ENCODE results near the gene INAFM1.
"Not testable (repeated sequence)": the region's sequence is repeated elsewhere in the genome, so short reads cannot be mapped to it uniquely, and the experiment has no call there.

INAFM1 gene

GRCh38 chr19:47240996-47241918 lies 33.4 kb upstream of the INAFM1 start:
- peak; percentile 82 for DNase-seq (ENCODE audit: low read depth)

DNA sequence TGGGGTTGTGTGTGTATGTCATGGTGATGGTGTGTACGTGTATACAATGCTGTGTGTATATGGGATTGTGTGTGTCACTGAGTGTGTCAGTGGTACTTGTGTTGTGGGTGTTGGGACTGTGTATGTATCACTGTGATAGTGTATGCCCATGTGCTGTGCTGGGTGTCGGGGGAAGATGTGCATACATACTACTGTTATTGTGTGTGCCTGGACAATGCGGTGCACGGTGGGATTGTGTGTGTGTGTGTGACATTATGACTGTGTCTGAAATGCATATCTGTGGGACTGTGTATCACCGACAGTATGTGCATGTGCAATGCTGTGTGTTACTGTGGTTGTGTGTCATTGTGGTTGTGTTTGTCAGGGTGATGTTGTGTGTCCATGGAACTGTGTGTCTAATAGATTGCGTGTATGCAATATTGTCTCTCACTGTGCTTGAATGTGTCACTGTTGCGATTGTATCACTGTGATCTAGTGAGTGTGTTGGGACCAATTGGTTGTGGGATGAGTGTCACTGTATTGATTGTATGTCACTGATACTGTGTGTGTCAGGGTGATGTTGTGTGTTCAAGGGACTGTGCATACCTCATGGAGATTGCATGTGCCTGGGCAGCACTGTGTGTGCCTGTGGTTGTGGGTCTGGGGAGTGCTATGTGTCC lies 32.6 kb upstream of the INAFM1 start:
- no peak for DNase-seq (ENCODE audit: low read depth)

- no peak for DNase-seq (ENCODE audit: low read depth)
Measured at GRCh38 chr19:47243364-47243775, 31.3 kb upstream of the INAFM1 start.

- peak; percentile 88 for DNase-seq (ENCODE audit: low read depth)
Measured at GRCh38 chr19:47243776-47244547, 30.7 kb upstream of the INAFM1 start.

GRCh38 chr19:47247308-47247990 lies 27.2 kb upstream of the INAFM1 start:
- DNase-seq (ENCODE audit: low read depth) = peak; percentile 75

DNA sequence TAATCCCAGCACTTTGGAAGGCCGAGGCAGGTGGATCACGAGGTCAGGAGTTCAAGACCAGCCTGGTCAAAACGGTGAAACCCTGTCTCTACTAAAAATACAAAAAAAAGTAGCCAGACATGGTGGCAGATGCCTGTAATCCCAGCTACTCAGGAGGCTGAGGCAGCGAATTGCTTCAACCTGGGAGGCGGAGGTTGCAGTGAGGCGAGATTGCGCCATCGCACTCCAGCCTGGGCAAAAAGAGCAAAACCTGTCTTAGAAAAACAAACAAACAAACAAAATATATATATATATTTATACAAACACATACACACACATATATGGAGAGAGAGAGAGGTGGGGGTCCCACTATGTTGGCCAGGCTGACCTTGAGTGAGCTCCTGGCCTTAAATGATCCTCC lies 21.7 kb upstream of the INAFM1 start:
- DNase-seq (ENCODE audit: low read depth) = not testable (repeated sequence)

DNA sequence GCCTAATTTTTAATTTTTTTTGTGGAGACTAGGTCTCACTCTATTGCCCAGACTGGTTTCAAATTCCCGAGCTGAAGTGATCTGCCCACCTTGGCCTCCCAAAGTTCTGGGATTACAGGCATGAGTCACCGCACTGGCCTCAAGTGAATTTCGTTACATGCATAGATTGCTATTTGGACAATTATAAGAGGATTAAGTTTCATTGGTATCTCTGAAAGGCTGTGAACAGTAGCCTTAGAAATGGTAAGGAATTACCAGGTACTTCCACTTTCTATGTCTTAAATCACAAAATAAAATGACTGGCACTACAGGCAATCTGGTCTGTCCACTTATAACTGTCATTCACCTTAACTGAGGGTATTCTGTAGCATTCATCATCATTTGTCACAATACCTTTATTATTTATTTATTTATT lies 21.2 kb upstream of the INAFM1 start:
- no peak for DNase-seq (ENCODE audit: low read depth)

- DNase-seq (ENCODE audit: low read depth) = no peak
Measured at GRCh38 chr19:47253970-47254369, 20.7 kb upstream of the INAFM1 start.

- peak; percentile 90 for DNase-seq (ENCODE audit: low read depth)
Measured at GRCh38 chr19:47255879-47256692, 18.6 kb upstream of the INAFM1 start, which contains the start of gene CCDC9. Gene CCDC9 (plus strand): TSS chr19:47256525. CDS start chr19:47258401, 1,876 bp downstream.

DNA sequence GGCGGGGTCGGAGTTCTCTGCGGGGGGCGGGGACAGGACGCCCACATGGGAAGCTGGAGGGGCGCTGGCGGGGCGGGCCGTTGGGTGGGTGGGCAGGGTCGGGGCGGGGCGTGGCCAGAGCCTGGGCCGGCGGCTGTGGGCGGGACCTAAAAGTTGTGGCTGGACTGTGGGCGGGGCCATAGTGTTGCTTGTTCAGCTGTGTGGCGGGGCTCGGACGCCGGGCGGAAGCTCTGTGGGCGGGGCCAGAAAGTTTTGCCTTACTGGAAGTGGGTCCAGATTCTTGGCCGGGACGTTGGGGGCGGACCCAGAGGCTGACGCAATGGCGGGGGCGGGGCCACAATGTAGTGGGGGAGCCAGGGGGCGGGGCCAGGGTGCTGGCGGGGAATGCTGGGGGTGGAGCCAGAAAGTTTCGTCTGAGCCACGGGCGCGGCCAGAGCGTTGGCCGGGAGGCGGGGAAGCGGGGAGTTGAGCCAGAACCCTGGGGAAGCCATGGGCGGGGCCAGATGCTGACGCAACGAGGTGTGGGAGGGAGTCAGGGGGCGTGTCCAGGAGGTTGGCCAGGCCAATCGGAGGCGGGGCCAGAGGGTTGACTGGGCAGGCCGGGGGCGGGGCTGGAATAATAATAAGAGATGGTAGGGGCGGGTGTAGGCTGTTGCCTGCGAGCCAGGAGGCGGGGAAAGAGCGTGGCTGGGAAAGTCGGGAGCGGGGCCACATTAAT lies 17.8 kb upstream of the INAFM1 start:
- peak; percentile 98 for DNase-seq (ENCODE audit: low read depth)

- DNase-seq (ENCODE audit: low read depth) = no peak
Measured at GRCh38 chr19:47257411-47258169, 17.1 kb upstream of the INAFM1 start.

- DNase-seq (ENCODE audit: low read depth) = no peak
Measured at GRCh38 chr19:47258434-47258833, 16.3 kb upstream of the INAFM1 start.

- no peak for DNase-seq (ENCODE audit: low read depth)
Measured at GRCh38 chr19:47258895-47259555, 15.7 kb upstream of the INAFM1 start.

- DNase-seq (ENCODE audit: low read depth) = no peak
Measured at GRCh38 chr19:47260476-47260875, 14.2 kb upstream of the INAFM1 start.

DNA sequence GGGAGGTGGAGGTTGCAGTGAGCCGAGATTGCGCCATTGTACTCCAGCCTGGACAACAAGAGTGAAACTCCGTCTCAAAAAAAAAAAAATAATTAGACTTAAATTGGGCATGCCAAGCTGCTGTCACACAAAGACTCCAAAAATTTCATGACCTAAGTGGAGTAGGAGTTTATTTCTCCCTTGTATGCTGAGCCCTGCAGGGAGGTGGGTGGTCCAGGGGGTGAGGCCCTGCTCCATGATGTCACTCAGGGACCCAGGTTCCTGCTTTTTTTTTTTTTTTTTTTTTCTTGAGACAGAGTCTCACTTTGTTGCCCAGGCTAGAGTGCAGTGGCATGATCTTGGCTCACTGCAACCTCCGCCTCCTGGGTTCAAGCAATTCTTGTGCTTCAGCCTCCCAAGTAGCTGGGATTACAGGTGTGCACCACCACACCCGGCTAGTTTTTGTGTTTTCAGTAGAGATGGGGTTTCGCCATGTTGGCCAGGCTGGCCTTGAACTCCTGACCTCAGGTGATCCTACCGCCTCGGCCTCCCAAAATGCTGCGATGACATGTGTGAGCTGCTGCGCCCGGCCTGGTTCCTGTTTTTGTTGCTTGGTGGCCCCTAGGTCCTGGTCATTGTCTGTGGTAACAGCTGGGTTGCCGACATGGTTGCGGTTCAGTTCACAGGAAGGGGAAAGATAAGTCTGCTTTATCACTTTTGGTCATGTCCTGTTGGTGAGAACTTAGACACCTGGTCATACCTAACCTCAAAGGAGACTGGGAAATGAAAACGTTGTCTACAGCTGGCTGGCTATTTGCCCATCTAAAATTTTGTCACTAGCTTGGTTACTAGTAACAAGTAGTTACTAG lies 12.5 kb upstream of the INAFM1 start:
- not testable (repeated sequence) for DNase-seq (ENCODE audit: low read depth)

- no peak for DNase-seq (ENCODE audit: low read depth)
Measured at GRCh38 chr19:47264629-47265028, 10.1 kb upstream of the INAFM1 start.

- no peak for DNase-seq (ENCODE audit: low read depth)
Measured at GRCh38 chr19:47266401-47266941, 8.2 kb upstream of the INAFM1 start.

DNA sequence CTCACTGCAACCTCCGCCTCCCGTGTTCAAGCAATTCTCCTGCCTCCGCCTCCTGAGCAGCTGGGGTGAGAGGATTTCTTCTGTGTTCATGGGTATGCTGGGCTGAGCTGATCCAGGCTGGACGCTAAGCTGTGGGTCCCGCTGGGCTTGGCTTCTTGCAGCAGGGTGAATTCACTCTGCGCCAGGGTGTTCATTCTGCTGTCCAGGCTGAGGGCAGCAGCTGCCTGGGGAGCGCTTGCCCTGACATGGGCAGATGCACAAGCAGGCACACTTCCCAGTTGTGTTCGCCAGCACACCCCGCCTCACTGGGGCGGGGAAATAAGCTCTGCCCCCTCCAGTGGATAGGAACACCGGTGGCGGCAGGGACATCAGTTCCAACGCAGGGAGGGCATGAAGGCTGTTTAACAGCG lies 7.3 kb upstream of the INAFM1 start:
- no peak for DNase-seq (ENCODE audit: low read depth)
